B cell (primary cell): ENCODE measurements around the gene G0S2. TPM values are rescaled to one million over a fixed set of nuclear protein-coding genes. Genes with fewer than 3 reads are reported as not detected.
"Not testable (repeated sequence)": the region's sequence is repeated elsewhere in the genome, so short reads cannot be mapped to it uniquely, and the experiment has no call there.

Experiments
- ATAC-seq: fragments of 200-7000 bp; cut with Tn5 transposase; one replicate; pipeline ENCODE4 v1.10.0; 2021; ENCODE audit warnings: low read depth, mild to moderate bottlenecking, moderate number of reproducible peaks, moderate library complexity
- CTCF ChIA-PET: fragments of 350-600 bp; sonication (Branson Sonifier 250); formaldehyde crosslinking; loops from one replicate; lab custom pipeline; 2021; ENCODE audit warnings: antibody characterized with exemption, inconsistent platforms; lab: Charles Lee
- POLR2A ChIA-PET: fragments of 350-600 bp; sonication (Branson Sonifier 250); formaldehyde crosslinking; loops from one replicate; lab custom pipeline; 2021; ENCODE audit warnings: antibody characterized with exemption; lab: Charles Lee
- DNase-seq: peaks from one replicate; pipeline ENCODE4 v3.0.0; 2013
- H2AFZ ChIP-seq: 2 replicates; pipeline ENCODE4 v1.6.1; 2012; ENCODE audit warnings: mild to moderate bottlenecking, low read depth, low read length; ENCODE audit not compliant: insufficient read depth, poor library complexity, severe bottlenecking
- H3K27ac ChIP-seq, 2 donors: 1 replicate in 1 of 2; 2 replicates in 1 of 2; pipeline ENCODE4 v1.5.1; 2012 to 2013; ENCODE audit warnings: low read length in 2 of 2, mild to moderate bottlenecking in 2 of 2, moderate library complexity in 1 of 2
- H3K27me3 ChIP-seq, 4 experiments: fragments of 200-600 bp in 1 of 4; sonication (generic) in 1 of 4; replicated peaks in 1 of 4; 1 replicate in 2 of 4; 2 replicates in 2 of 4; pipeline versions ENCODE4 v1.6.1 to v1.7.0; 2013 to 2016; ENCODE audit warnings: low read length in 3 of 4, mild to moderate bottlenecking in 2 of 4, mixed read lengths in 1 of 4, moderate library complexity in 1 of 4; ENCODE audit not compliant: insufficient read depth in 4 of 4, control insufficient read depth in 3 of 4; ENCODE audit errors: control extremely low read depth in 1 of 4
- H3K36me3 ChIP-seq, 2 experiments: replicated peaks in 1 of 2; 1 replicate in 1 of 2; 2 replicates in 1 of 2; pipeline versions ENCODE4 v1.6.1 to v1.7.1; 2013; ENCODE audit warnings: low read length in 1 of 2; ENCODE audit not compliant: insufficient read depth in 2 of 2, control insufficient read depth in 1 of 2; ENCODE audit errors: control extremely low read depth in 1 of 2, extremely low read depth in 1 of 2
- H3K4me1 ChIP-seq, 2 donors: fragments of 200-600 bp in 1 of 2; sonication (generic) in 1 of 2; 1 replicate in 1 of 2; 2 replicates in 1 of 2; pipeline versions ENCODE4 v1.5.1 to v1.6.1; 2013 to 2017; ENCODE audit warnings: low read length in 2 of 2; ENCODE audit not compliant: control insufficient read depth in 2 of 2, insufficient read depth in 2 of 2
- H3K4me2 ChIP-seq: replicated peaks from 2 replicates; pipeline ENCODE3; 2012; ENCODE audit warnings: mild to moderate bottlenecking, low read depth, low read length; ENCODE audit not compliant: poor library complexity, severe bottlenecking
- H3K4me3 ChIP-seq, 5 experiments: fragments of 200-600 bp in 1 of 5; sonication (generic) in 1 of 5; 1 replicate in 3 of 5; 2 replicates in 2 of 5; pipeline versions ENCODE4 v1.5.1 to v1.7.0; 2011 to 2016; ENCODE audit warnings: low read length in 4 of 5, mild to moderate bottlenecking in 4 of 5, low read depth in 2 of 5, control low read depth in 1 of 5, moderate library complexity in 1 of 5; ENCODE audit not compliant: insufficient read depth in 1 of 5; ENCODE audit errors: control extremely low read depth in 1 of 5, extremely low read depth in 1 of 5
- H3K79me2 ChIP-seq: fragments of 200-600 bp; sonication (generic); one replicate; pipeline ENCODE4 v1.6.0; 2016; ENCODE audit warnings: low read length; ENCODE audit not compliant: control insufficient read depth, insufficient read depth
- H3K9ac ChIP-seq: fragments of 200-600 bp; sonication (generic); 2 replicates; pipeline ENCODE4 v1.6.1; 2017; ENCODE audit warnings: mild to moderate bottlenecking, low read length, moderate library complexity
- H3K9me3 ChIP-seq, 3 donors: one replicate each; pipeline versions ENCODE4 v1.6.1 to v1.7.1; 2013; ENCODE audit warnings: low read length in 2 of 3; ENCODE audit not compliant: control insufficient read depth in 2 of 3, insufficient read depth in 1 of 3; ENCODE audit errors: control extremely low read depth in 1 of 3
- H4K20me1 ChIP-seq: 2 replicates; pipeline ENCODE4 v1.6.0; 2012; ENCODE audit warnings: mild to moderate bottlenecking, low read length; ENCODE audit not compliant: insufficient read depth, control insufficient read depth, poor library complexity, severe bottlenecking
- H3K27ac Mint-ChIP-seq: one replicate; pipeline ENCODE4 v1.8.0; 2021; ENCODE audit warnings: mixed read lengths
- H3K27me3 Mint-ChIP-seq: one replicate; pipeline ENCODE4 v1.8.0; 2021; ENCODE audit warnings: mixed read lengths
- H3K4me1 Mint-ChIP-seq: one replicate; pipeline ENCODE4 v1.8.0; 2021; ENCODE audit warnings: mixed read lengths
- H3K4me3 Mint-ChIP-seq: one replicate; pipeline ENCODE4 v1.8.0; 2021; ENCODE audit warnings: mixed read lengths
- H3K9me3 Mint-ChIP-seq: one replicate; pipeline ENCODE4 v1.8.0; 2022; ENCODE audit warnings: mixed read lengths; ENCODE audit not compliant: insufficient read depth
- CTCF ChIP-seq: fragments of 200-600 bp; IDR thresholded peaks from one replicate; pipeline ENCODE4 v1.8.0; 2022; ENCODE audit warnings: antibody characterized with exemption, mild to moderate bottlenecking
- EZH2 ChIP-seq: IDR thresholded peaks from 2 replicates; pipeline ENCODE4 v1.6.1; 2012; ENCODE audit warnings: borderline replicate concordance, low read depth, mild to moderate bottlenecking, moderate library complexity, low read length; ENCODE audit not compliant: insufficient read depth, poor library complexity, severe bottlenecking
- WGBS: methylation state at CpG from one replicate; pipeline ENCODE4 v1.1.5; 2013; ENCODE audit warnings: missing lambda C conversion rate; ENCODE audit not compliant: insufficient coverage; 5-methylcytosine and 5-hydroxymethylcytosine counted together
- intact Hi-C: fragments of 100-400 bp; cut with micrococcal nuclease; formaldehyde crosslinking; loops from one replicate; pipeline ENCODE4 v1.10.0; 2022
- polyA plus RNA-seq: library from polyadenylated mRNA; depleted of rRNA; stranded (reverse); fragments of >200 nt; gene quantifications from 2 replicates; pipeline ENCODE4 v1.2.3, GENCODE V29; 2012
- total RNA-seq, 2 donors: library from RNA; stranded (reverse); fragments of 120-200 nt in 1 of 2; gene quantifications; 1 replicate in 1 of 2; 2 replicates in 1 of 2; pipeline versions ENCODE4 v1.2.3 to v1.2.4, GENCODE V29; 2013 to 2022

Gene G0S2
- total and polyA plus RNA-seq, 2 donors (not counting 1 experiment from before 2014, with no cell fraction given): 6.2 TPM; not detected in 1

- no peak overlapping the region for H3K4me3 Mint-ChIP-seq
Measured at GRCh38 chr1:209697126-209697525, 21.9 kb downstream of the G0S2 start.

GRCh38 chr1:209700686-209701085 lies 25.5 kb downstream of the G0S2 start:
- CTCF ChIA-PET, H3K9ac ChIP-seq, H3K4me2 ChIP-seq, H3K4me1 ChIP-seq, H3K36me3 ChIP-seq, H3K27ac ChIP-seq, H3K27me3 ChIP-seq, DNase-seq, H3K27ac Mint-ChIP-seq, POLR2A ChIA-PET, H3K9me3 ChIP-seq, H4K20me1 ChIP-seq, H3K9me3 Mint-ChIP-seq, intact Hi-C loops, H2AFZ ChIP-seq, H3K79me2 ChIP-seq, ATAC-seq, H3K4me3 ChIP-seq, H3K4me3 Mint-ChIP-seq: not testable (repeated sequence)
- Mint-ChIP-seq H3K4me1 (peaks cover 10% of the 10 kb centered on the region), H3K27me3 (peaks cover 12% of the 10 kb centered on the region)

More at GRCh38 chr1:209697126-209697525, 21.9 kb downstream of the G0S2 start:
- no peak overlapping the region for H3K4me3 ChIP-seq
- Mint-ChIP-seq H3K27ac (no peak overlapping the region), H3K4me1 (peaks cover 3% of the 10 kb centered on the region), H3K27me3 (peaks cover 28% of the 10 kb centered on the region), H3K9me3 (no peaks in the 10 kb centered on the region)
- H3K9ac ChIP-seq: no peak overlapping the region
- CTCF ChIA-PET: interaction anchor here (1.0 to 1.7 kb wide), 4 partner anchors 9 to 127 kb away, joined by 3 to 9 read pairs (median 4); no protein-coding TSS in a partner anchor
- H2AFZ ChIP-seq: no peak overlapping the region
- ATAC-seq (no peak), DNase-seq (no peak)
- H3K9me3 ChIP-seq: no peaks in the 10 kb centered on the region
- no peaks in the 10 kb centered on the region for H4K20me1 ChIP-seq
- TF ChIP-seq CTCF (no peak), EZH2 (no peak)
- POLR2A ChIA-PET: no interaction called here
- intact Hi-C loops: no loop called here
- H3K4me2 ChIP-seq: no peak overlapping the region
- WGBS: 100% methylated on average over 1 of the region's 3 CpGs
- no peaks in the 10 kb centered on the region for H3K36me3 ChIP-seq
- no peak overlapping the region for H3K27ac ChIP-seq
- H3K4me1 ChIP-seq: peaks cover 4 to 7% of the 10 kb centered on the region in 2 donors
- no peaks in the 10 kb centered on the region for H3K79me2 ChIP-seq
- peaks cover 0 to 3% (median 1%) of the 10 kb centered on the region in 4 experiments for H3K27me3 ChIP-seq
